ENCODE measurements around the gene FRMD4A.

Gene FRMD4A

DNA sequence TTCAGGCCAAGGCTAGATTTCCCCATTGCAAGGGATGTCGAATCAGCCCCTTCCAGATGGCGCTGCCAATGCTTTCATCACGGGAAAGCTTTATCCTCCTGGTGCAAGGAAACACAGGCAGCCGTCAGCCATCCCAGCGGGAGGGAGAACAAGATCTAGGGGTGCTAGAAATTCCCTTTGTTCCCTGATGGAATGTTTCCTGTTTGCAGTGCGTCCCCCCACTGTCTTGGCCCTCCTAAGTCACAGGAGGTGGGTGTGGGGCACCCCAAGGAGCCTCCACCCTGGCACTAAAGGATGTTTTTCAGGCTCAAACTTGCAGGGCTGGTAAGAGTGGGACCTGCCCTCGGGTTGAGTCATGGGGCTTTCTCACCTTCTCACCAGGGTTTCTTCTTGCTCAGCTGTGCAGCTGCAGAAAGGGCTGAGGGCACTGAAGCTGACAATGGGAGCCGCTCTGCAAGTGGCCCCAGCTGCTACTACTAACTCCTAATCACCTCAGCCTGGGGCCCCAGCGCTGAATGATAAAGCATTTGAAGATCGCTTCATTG, 640.4 kb downstream of the FRMD4A start:
- DNase-seq = no peak

DNA sequence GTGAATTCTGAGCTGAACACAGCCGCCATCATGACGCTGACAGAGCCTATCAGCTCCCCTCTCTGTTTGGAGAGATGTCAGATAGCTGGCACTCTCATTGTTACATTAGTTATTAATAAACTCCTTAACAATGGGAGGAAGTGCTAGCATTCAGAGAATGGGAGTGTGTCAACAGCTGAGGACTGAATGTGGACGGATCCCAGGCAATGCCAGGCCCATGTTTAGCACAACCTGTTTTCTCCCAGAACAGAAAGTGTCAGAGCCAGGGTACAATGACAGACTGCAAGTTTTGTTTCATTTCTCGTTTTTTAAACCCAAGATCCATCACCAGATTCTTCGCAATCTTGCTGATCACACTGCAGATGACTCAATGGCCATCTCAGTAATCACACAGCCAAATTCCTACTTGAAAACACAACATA, 644.4 kb downstream of the FRMD4A start:
- peak in 1 of 56 donors; percentile 28 for DNase-seq

DNA sequence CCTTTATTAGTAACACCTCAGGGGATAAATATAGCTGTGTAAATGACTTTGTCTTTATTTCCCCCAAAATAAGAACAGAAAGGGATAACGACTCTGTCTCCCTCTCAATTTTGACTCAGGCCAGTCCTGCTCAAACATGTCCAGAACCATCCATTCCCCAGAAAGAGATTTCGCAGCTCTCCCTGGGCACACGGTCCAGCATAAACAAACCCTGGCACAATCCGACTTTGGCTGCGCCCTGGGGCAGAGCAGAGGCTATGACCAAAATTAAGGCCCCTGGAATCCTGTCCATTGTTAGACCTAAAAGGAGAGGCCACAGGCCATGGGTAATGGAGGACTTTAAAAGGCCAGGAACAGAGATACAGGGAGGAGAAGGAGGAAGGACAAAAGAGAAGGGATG, 644.8 kb downstream of the FRMD4A start:
- peak in 2 of 56 donors; percentile 11 to 15 for DNase-seq

DNA sequence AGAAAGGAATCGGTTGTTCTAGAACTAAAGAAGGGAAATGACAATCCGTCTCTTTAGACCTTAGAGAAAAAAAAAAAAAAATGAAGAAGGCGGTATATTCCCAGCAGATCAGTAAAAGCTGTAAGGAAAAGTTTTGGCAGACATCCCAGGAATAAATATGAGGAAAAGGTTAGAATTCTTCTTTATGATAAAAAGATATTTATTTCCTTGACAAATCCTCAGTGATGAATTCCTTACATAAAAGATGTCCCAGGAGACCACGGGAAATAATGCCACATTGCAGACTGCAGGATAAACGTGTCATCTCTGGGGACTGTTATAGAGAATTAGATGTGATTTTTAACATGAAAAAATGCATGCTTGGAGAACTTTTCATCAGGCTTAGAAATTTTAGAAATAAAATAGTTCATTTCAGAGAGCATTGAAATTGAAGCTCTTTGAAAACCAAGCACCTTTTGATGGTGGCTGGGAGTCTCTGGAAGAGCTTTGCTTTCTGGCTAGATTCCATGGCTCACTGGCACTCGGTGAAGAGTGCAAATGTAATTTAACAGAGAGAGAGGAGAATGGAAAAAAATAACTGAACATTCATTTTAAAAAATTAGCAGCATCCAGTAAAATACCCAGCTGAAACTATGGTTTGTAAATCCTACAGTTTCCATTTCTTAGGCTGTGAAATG, 645.8 kb downstream of the FRMD4A start:
- DNase-seq = no peak

DNA sequence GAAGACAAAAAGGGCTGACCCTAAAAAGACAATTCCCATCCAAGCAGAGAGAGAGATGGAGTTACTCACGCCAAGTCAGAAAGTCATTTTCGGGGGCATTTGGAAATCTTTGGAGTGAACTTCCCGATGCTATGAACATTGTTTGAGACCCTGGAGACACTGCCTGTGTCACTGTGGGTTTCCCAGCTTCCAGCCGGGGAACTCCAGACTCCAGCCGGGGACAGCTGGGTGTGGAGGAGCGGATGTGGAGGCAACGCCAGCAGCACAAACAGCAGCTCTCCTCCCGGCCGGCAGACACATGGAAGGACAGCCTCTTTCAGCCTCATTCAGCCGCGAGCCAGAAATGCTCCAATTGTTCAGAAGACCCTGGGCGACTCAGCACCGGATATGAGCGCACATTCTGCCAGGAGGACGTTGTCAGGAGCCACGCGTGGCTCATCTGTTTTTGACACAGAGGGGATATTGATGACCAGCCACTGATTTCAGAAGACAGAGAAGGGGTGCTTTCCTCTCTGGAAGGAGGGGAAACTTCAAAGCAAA, 646.4 kb downstream of the FRMD4A start:
- peak in 45 of 56 donors; percentile 11 to 73 (median 38) for DNase-seq

DNA sequence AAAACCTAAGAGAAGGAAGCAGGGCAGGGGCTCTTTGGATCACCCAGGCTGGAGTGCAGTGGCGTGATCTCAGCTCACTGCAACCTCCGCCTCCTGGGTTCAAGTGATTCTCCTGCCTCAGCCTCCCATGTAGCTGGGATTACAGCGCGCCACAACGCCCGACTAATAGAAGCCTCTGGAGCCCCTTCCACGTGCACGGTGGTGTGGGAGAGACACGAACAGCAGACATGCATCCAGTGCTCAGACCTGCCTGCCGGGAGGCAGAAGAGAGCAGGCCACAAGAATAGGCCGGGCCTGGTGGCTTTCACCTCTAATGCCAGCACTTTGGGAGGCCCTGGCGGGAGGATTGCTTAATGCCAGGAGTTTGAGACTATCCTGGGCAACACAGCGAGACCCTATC, 647.7 kb downstream of the FRMD4A start:
- DNase-seq = no peak

DNA sequence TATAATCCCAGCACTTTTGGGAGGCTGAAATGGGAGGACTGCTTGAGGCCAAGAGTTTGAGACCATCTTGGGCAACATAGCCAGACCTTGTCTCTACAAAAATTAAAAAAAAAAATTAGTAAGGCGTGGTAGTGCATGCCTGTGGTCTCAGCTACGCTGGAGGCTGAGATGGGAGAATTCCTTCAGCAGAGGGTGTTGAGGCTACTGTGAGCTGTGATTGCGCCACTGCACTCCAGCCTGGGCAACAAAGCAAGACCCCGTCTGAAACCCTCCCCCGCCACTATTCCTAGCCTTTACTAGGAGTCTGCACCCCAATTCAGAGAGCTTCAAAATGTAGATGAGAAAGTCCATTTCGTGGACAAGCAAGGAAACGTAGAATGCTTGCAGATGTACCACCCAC, 648.8 kb downstream of the FRMD4A start:
- no peak for DNase-seq

DNA sequence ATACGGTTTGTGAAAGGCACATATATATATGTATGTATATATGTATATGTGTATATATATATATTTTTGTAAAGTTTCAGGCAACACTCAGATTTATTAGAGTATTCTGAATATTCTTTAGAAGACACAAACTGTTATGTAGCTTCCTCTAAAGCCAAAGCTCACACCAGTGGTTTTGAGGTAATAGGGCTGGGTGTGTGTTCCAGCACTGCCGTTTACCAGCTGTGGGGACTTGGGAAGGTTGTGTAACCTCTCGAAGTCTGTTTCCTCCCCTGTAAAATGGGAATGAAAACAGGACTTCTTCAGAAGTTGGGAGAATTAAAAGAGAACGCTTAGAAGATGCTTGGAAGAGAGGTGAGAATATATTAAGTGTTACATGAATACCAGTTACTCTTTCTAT, 649.2 kb downstream of the FRMD4A start:
- DNase-seq = no peak

DNA sequence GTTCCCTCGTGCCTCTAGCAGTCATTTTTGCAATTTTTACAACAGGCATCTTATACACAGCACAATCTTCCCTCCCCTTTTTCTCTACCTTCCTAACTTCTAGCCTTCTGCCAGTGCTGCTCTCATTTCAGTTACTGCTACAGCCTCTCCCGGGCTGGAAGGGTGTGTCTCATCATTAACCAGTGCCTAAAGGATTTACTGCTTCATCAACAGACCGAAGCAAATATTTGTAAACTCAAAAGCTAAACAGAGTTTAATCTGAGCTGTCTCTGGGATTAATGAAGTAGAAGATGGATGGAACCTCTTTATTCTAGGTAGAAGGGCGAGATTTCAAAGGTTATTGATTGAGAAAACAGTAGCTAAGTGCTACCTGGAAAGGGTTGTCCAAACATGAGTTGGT, 649.6 kb downstream of the FRMD4A start:
- DNase-seq = no peak

DNA sequence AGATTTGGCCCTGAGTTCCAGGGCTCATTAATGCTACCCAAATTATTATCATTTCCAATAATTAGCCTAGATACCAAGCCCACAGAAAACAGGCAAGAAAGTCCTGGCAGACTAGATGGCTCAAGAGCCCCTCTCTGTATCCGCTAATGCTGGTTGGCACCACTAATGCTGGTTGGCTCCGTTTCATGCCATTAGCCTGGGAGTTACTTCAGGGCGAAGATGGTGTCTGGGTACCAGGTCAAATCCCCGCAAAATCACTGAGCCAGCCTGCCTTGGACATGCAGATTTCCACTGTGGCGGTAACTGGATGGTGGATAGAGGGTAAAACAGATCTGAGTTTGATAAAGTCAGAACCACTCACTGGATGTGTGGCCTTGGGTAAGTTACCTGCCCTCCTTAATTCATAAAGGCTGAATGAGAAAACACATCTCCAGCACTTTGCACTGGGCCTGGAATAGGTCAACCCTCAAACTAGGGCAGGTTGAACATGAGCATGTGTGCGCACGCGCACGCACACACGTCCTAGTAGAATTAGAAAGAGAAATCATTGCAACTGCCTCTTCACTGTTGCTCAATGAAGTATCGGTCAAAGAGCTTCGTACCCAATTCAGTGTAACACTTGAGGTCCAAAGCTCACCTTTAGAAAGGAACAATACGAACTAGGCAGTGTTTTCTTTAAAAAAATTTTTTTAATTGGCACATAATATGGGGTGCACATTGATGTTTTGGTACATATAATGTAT, 652.5 kb downstream of the FRMD4A start:
- DNase-seq = peak in 1 of 56 donors; percentile 26

DNA sequence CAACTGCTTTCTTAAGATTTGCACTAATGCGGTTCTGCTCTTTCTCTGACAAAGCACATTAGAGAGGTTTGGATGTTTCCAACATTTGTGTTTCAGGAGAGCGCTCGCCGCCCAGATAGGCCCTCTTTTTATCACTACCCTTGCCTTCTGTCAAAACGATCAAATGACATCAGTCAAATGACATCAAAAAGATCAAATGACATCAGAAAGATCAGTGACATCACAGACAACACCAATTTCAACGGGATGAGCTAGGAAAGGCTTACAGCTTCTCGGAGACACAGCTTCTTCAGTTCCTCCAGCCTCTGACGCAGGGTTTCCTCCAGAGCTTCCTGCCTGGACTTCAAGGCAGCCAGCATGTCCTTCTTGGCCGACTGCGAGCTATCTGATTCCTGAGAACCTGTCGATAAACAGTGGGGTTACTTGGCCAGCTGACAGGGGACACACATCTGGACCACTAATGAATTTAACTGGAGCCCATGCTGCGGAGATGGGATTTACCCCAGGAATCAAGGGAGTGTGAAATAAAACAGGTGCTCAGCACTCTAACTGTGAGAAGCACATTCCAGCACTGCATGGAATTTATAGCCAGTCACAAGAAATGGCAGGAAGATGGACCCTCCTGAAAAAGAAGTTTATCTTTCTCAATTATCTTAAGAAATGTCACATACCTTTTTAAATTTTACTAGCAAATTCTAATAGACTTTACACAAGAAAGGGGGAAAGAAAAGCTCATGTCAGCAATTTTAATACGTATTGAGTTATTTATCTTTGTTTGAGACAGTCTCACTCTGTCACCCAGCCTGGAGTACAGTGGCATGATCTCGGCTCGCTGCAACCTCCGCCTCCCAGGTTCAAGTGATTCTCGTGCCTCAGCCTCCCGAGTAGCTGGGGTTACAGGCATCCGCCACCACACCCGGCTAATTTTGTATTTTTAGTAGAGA, 655.8 kb downstream of the FRMD4A start:
- no peak for DNase-seq

DNA sequence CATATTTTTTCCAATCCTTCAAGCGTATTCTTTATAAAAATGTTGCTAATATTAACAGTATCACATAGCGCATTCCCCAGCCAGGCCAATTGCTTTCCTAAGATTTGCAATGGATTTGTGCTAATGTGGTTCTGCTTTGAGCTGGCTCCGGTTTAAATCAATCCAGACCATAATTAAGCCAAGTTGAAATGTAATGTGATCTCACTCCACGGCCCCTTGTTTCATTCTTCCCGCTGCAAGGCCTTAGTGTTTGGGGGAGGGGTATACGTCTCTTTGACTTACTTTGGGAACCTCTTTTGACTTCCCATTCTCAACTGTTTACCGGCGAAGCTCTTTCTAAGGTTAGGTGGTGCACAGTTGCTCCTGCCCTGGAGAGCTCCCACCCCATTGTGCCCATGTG, 657.6 kb downstream of the FRMD4A start:
- DNase-seq = no peak

DNA sequence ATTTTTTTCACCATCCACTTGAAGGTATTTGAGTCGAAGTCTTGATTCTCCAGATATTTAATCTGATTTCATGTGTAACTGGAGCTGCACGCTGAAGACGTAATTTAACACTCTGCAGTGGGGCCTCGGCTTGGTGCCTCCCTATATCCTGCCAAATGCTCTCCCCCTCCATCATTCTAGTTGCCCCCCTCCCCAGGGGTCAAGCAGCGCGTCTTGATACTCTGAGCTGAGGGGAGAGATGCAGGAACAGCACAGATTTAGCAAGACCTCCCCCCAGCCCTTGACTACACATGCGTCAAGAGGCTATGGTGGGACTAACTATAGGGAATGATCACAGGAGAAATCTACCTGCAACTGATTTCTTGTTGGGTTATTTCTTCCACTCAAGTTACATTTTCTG, 658.2 kb downstream of the FRMD4A start:
- no peak for DNase-seq

DNA sequence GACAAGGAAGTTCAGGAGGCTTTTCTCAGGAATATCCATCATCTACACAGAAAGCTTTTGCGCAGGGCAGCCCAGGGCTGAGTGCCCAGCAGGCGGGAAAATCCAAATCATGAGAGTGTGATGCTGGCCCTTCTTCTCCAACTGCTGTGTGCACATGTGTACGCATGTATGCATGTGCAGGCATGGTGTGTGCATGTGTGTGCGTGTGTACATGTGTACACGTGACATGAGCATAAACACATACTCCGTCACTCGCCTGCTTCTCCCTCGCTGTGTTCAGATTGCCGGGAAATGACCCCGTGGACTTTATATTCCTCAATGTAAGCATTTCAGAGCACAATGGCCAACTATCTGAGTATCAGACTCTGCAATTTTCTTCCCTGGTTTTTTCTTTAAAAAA, 658.8 kb downstream of the FRMD4A start:
- no peak for DNase-seq

DNA sequence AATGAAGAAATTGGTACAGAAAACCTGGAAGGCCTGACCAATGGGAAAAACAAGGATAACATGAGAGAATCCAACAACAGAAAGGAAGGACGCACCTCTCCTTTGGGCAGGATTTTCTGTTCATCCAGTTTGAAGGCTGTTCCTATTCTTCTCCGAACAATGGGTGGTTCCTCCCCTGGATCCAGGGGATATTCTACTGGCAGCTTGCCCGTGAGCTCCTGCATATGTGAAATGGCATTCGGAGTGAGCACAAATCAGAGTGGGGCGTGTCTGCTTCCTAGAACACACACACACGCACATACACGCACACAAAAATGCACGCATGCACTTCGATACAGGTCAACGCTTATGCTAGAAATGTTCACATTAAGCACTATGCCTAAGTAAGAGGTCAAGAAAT, 660.4 kb downstream of the FRMD4A start:
- no peak for DNase-seq

DNA sequence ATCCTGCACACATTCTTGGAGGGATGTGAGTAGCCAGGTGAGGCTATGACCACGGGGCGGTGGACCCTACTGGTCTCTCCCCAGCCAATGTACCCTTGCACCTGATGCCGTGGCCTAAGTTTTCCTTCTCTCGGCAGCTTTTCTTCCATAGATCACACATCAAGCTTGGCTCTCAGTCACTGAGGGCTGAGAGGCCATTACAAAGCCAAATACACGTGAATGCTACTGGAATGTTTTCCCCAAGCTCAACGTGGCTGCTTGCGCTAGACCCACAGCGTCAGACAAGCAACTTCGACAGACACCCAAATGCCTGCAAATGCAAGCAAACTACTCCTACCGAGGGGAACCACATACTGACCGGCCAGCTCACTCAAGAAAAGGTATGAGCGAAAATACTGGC, 660.8 kb downstream of the FRMD4A start:
- DNase-seq = no peak

DNA sequence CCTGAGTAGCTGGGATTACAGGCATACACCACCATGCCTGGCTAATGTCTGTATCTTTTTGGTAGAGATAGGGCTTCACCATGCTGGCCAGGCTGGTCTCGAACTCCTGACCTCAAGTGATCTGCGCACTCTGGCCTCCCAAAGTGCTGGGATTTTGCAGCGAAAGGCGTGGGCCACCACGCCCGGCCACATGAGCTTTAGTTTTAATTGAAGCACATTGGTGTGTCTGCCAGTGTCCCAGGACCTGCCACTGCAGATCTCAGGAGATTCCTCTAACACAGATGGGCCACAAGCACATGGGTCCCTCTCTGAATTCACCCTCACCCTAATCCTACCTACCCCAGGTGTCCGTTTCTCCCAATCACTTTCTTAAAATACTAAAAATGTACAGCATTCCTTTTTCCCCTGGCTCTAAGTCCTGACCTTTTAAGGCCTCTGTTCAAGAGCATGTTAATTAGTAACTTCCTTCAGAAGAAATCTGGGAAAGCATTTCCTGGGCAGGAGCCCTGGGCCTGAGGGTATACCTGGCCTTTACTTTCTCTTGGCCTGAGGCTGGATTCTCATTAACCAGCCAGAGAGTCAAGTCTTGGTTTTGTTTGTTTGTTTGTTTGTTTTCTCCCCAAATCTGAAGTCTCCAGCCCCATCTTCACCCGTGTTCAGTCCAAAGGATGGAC, 661.4 kb downstream of the FRMD4A start:
- no peak for DNase-seq

DNA sequence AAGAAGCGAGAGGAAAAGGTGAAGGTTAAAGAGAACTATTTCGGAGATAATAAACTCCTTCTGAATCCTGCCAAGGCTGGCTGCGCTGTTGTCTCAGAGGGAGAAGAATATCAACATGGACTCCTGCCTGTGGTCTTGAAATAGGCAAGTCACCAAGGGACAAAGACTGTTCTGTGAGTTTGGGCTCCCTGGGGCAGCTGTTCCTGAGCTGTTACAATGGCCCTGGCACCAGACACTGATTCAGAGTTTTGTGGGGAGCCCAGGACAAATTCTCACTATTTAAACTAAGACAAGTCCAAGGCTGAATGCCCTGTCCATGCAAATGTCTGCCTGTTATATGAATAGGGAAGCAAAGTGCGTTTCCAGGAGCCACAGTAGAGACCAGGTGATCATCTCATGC, 662.6 kb downstream of the FRMD4A start:
- peak in 22 of 56 donors; percentile 6 to 65 (median 28) for DNase-seq

DNA sequence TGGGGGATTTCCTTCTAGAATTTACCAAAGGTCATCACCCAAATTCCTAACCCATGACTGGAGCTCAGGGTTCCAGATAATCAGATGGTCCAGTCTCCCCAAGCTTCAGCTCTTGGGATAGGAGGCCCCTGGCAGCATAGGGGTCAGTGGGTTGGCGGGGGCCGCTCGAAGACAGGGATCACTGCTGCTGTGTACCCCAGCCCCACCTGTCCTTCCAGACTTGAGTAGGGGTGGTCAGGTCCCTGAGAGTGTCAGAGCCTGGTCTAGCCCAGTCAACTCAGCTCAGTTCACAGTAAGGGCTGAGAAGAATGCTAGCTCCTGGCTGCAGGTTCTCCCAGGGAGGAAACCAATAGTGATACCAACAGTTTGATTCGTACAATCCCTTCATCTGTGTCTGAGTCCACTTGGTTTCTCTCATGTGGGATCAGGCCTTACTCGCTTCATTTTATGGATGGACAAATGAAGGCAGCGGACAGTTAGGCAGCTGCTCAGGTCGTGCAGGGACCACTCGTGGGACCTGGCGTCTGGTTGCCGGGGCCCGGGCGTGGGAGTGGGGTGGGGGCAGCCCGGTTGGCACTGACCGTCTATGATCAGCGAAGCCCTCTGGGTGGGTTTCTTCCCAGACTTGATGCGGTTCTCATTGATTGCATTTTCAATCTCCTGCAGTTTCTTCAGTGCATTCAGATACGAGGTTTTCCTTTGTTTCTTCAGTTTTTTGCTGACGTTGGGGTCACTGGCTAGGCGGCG, 665.0 kb downstream of the FRMD4A start:
- DNase-seq = no peak

DNA sequence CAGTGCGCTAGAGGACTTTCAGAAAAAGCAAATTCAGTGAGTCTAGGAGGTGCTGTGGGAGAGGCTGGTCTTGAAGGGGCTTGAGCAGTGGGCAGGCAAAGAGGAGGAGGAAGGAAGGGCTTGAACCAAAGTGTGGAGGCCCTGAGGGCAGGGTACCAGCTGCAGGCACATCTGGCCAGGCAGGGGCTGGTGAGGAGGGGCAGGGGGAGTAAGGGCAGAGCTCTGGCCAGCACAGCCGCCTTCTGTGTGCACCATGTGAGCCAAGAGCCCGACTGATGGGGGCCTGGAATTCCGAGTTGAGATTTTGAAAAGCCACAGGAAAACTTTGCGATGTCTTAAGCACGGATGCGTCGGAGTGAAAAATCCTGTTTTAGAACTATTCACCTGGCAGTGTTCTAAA, 669.5 kb downstream of the FRMD4A start:
- DNase-seq = peak in 1 of 56 donors; percentile 9
